GM12891 (cell line): ENCODE results near the gene UCP3.

ENCODE experiments used
- POLR2A ChIP-seq: IDR thresholded peaks from 2 replicates; pipeline ENCODE4 v1.6.1; 2011; ENCODE audit warnings: low read depth, low read length, control low read depth
- POLR2AphosphoS5 ChIP-seq: IDR thresholded peaks from 2 replicates; pipeline ENCODE4 v1.6.1; 2011; ENCODE audit warnings: low read depth, low read length, control low read depth

DNA sequence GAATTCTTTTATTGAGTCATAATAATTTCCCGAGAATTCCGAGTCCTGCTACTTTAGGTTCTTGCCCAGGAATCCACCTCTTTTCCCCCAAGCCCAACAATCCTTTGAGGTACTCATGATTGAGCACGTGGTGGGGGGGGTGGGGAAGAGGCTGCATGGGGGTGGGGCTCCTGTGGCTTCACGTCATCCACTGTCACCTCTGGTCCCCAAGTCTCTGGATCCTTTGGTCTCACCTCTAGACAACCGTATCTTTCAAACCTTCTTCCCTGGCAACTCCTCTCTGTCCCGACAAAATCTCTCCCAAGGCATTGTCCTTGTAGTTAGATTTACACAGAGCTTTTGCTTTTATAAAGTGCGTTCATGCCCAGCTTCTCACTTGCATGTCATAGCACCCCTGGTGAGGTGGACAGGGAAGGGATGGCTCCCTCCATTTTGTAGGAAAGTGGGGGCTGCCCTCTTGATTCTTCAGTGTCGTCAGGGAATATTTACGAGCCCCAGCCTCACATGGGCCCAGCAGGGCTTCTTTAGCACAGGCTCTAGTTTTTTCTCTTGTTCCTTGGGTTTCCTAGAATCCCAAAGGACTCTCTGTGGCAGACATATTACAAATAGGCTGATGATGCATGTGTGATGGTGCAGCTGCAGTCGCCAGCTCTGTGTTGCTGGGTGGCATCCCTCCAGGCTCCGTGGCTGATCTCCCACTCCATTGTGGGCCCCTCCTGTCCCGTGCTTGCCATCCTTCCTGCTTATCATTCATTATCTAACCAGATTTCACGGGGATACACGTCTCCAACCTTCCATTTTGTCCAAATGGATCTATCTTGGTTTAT lies 8.4 kb downstream of the UCP3 start:
- no peak for TF ChIP-seq POLR2AphosphoS5
- no peak for TF ChIP-seq POLR2A
